Stimulated activated CD8-positive, alpha-beta memory T cell treated with anti-CD3 and anti-CD28 coated beads, Interleukin-7, amount 100 ng/mL, for 24 hours (primary cell): ENCODE results near the gene NEURL2.
"Not testable (repeated sequence)": the region's sequence is repeated elsewhere in the genome, so short reads cannot be mapped to it uniquely, and the experiment has no call there.

Experiments used
- DNase-seq: peaks from one replicate; pipeline ENCODE4 v3.0.0-alpha.2; 2020; ENCODE audit warnings: low read depth

Gene NEURL2, protein sequence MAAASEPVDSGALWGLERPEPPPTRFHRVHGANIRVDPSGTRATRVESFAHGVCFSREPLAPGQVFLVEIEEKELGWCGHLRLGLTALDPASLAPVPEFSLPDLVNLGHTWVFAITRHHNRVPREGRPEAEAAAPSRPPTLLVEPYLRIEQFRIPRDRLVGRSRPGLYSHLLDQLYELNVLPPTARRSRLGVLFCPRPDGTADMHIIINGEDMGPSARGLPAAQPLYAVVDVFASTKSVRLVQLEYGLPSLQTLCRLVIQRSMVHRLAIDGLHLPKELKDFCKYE

DNA sequence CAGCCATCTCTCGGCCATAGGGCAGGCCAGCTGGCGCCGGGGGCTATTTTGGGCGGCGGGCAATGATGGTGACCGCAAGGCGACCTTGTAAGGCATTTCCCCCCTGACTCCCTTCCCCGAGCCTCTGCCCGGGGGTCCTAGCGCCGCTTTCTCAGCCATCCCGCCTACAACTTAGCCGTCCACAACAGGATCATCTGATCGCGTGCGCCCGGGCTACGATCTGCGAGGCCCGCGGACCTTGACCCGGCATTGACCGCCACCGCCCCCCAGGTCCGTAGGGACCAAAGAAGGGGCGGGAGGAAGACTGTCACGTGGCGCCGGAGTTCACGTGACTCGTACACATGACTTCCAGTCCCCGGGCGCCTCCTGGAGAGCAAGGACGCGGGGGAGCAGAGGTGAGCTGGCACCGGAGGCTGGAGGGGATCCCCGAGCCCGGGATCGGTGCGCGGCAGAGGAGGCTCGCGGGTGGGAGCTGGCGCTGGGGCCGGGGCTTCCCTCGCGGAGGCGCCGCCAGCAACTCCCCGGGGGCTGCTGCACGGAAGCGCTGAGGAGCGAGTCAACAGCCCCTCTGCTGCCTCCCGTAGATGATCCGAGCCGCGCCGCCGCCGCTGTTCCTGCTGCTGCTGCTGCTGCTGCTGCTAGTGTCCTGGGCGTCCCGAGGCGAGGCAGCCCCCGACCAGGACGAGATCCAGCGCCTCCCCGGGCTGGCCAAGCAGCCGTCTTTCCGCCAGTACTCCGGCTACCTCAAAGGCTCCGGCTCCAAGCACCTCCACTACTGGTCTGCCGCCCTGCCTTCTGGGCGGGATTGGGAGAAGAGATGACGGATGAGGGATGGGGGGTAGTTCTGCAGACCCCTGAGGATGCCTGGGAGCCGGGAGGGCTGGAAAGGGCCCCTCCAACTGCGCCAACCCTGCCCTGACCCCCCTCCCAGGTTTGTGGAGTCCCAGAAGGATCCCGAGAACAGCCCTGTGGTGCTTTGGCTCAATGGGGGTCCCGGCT lies at the start of gene NEURL2, which contains the start of gene CTSA:
NEURL2 (minus strand) TSS at position 224 of the 999 bp plus-strand sequence; CDS start at position 7, 217 bp downstream.
CTSA (plus strand) TSS at position 351 of the 999 bp plus-strand sequence; CDS start at position 585, 234 bp downstream.
- DNase-seq, result peak; percentile 76

GRCh38 chr20:45940469-45940868 lies 49.5 kb upstream of the NEURL2 start:
- DNase-seq, result no peak

DNA sequence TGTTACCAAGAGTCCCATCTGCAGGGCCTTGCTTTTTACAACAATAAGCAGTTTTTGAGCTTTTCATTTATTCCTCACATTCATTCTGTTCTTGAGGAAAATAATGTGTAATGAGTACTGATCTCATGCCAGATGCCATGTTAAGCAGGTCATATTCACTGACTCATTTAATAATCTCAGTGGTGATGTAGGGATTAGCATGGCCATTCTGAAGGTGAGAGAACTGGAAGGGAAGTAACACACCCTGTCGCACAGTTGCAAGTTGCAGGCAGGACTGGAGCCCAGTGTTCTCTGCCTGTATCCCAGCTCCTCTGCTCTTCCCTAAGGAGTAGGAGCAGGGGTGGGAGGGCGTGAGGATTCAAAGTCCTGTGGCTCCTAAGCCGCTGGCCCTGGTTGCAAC lies 49.0 kb upstream of the NEURL2 start:
- DNase-seq, result no peak

DNA sequence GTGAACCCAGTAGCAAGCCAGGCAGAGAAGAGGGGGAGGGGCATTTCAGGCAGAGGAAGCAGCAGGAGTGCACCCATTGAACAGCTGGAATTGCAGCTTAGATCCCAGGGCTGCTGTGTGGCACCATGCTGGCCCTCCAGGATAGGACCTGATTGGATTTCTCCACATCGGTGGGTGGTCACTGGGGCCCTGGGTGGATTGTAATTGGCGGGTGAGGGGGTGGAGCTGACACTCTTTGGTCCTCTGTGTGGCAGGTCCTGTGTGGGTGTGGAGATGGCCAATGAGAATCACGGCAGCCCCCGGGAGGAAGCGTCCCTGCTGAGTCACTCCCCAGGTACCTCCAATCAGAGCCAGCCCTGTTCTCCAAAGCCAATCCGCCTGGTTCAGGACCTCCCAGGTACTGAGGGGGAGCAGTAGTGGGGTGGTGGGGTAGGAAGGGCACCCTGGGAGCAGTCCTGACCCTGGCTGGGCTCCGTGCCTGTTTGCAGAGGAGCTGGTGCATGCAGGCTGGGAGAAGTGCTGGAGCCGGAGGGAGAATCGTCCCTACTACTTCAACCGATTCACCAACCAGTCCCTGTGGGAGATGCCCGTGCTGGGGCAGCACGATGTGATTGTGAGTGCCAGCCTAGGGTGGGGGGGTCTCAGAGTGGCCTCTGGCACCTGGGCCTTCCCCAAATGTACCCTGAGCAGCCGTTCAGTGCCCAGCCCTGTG lies 47.9 kb upstream of the NEURL2 start:
- DNase-seq, result no peak

- no peak for DNase-seq
These were observed 46.8 kb upstream of the NEURL2 start for GRCh38 chr20:45937765-45938164.

GRCh38 chr20:45935416-45936046 lies 44.5 kb upstream of the NEURL2 start:
- no peak for DNase-seq

GRCh38 chr20:45934586-45935415 lies 43.8 kb upstream of the NEURL2 start, which contains the start of gene PCIF1:
PCIF1 (plus strand) TSS chr20:45934683; CDS start chr20:45939000, 4,317 bp downstream.
- peak; percentile 93 for DNase-seq

DNA sequence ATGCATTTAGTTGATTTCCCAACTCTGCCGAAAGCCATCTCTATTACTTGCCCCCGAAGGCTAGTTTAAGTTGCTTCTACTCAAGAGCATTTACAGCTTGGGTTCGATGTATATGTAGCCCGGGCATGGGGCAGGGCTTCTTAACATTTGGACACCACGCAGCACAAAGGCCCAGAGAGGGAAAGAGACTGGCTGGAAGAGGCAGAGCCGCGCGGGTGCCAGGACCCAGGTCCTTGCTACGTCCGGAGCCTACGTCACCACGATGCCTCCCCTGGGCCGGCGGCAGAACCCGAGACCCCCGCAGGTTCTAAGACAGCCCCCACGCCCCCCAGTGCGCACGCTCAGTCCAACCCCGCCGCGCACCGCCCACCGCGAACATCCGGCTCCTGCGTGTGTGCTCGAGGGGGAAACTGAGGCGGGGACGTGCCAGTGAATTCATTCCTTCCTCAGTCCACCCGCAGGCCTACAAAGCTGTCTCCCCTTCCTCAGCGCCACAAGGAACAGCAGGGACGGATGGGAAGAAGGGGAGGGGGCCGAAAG lies 43.1 kb upstream of the NEURL2 start:
- DNase-seq, result no peak

GRCh38 chr20:45933266-45934045 lies 42.4 kb upstream of the NEURL2 start:
- no peak for DNase-seq

DNA sequence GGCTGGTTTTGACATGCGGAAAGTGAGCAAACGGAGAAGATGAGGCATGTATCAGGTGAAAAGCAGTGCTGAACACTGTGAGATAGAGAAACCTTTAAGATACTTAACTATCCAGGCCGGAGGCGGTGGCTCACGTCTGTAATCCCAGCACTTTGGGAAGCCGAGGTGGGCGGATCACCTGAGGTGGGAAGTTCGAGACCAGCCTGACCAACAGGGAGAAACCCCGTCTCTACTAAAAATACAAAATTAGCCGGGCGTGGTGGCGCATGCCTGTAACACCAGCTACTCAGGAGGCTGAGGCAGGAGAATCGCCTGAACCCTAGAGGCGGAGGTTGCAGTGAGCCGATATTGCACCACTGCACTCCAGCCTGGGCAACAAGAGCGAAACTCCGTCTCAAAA lies 40.7 kb upstream of the NEURL2 start:
- DNase-seq, result not testable (repeated sequence)

- no peak for DNase-seq
These were observed 36.3 kb upstream of the NEURL2 start for GRCh38 chr20:45927071-45927878.

- DNase-seq, result no peak
These were observed 35.7 kb upstream of the NEURL2 start for GRCh38 chr20:45926731-45927070.

DNA sequence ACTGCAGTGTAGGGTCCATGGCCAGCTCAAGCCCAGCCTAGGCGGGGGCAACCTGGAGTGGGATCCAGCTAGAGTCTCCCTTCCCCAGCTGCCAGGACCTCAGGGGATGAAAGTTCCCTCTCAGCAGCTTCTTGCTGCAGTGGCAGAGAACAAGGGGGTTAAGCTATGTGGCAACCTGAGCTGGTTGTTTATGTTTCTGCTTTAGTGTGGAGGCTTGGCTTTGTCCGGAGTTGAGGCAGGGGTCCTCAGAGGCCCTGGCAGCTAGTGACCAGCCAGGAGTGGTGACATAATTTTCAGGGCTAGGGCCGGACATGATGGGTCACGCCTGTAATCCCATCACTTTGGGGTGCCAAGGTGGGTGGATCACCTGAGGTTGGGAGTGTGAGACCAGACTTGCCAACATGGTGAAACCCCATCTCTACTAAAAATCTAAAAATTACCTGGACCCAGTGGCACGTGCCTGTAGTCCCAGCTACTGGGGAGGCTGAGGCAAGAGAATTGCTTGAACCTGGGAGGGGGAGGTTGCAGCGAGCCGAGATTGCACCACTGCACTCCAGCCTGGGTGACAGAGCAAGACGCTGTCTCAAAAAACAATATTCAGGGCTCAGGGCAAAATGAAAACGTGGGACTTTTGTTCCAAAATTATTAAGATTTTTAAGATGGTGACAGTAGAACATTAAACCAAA lies 35.0 kb upstream of the NEURL2 start:
- DNase-seq, result no peak

- DNase-seq, result no peak
These were observed 33.6 kb upstream of the NEURL2 start for GRCh38 chr20:45924391-45925261.

DNA sequence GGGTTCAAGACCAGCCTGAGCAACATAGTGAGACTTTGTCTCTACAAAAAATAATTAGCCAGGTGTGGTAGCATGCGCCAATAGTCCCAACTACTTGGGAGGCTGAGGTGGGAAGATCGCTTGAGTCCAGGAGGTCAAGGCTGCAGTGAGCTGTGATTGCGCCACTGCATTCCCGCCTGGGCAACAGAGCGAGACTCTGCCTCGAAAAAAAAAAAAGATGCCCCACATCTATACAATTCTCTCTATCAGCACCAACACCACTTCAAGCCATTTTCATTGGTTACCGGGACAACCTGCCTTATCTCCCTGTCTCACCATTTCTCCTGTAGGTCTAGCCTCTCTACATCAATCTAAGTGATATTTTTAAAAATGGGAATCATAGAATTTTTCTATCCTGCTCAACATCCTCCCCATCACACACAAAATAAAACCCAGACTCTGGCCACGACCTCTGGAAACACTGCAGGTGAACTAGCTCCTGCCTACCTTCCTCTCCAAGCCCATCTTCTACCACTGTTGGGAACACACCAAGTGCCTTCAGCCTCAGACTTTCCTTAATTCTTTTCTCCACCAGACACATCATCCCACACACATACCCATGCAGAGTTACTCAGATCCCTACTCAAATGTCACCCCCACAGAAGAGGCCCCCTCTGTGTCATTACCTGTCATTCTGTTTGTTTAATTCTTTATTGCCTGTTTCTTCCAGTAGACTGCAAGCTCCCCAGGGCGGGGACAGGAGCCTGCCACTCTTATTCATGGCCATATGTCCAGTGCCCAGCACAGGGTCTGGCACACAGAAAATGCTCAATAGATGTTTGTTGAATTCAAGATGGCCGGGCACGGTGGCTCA lies 30.6 kb upstream of the NEURL2 start:
- no peak for DNase-seq
